HepG2 (cell line): Measurements from ENCODE around the gene NGDN. TPM values are rescaled to one million over a fixed set of nuclear protein-coding genes. Genes with fewer than 3 reads are reported as not detected.
A peak's percentile ranks its signal among the peaks of the same experiment; 100 is the strongest.

Experiments
- FIP1L1 ChIP-seq: fragments of 200-400 bp; formaldehyde crosslinking; IDR thresholded peaks from 2 replicates; pipeline ENCODE4 v1.6.1; 2018; ENCODE audit warnings: low read depth, mild to moderate bottlenecking, low read length, moderate library complexity, borderline replicate concordance; ENCODE audit not compliant: insufficient read depth
- FOXK1 ChIP-seq: sonication (generic); formaldehyde crosslinking; IDR thresholded peaks from 2 replicates; pipeline ENCODE4 v1.4.0; 2020; ENCODE audit warnings: low read depth, missing genetic modification reagents, borderline replicate concordance
- HMGXB4 ChIP-seq, 2 experiments: sonication (generic) in 1 of 2; formaldehyde crosslinking in 1 of 2; IDR thresholded peaks; 2 replicates each; pipeline versions ENCODE4 v1.4.0 to v1.6.1; 2018 to 2020; ENCODE audit warnings: missing genetic modification reagents in 2 of 2, borderline replicate concordance in 1 of 2, low read depth in 1 of 2, mild to moderate bottlenecking in 1 of 2, missing biosample characterization in 1 of 2
- HOMEZ ChIP-seq: IDR thresholded peaks from 2 replicates; pipeline ENCODE4 v1.6.1; 2016; ENCODE audit warnings: low read depth
- JARID2 ChIP-seq: sonication (generic); formaldehyde crosslinking; IDR thresholded peaks from 2 replicates; pipeline ENCODE4 v1.8.1; 2023; ENCODE audit warnings: missing genetic modification reagents, inconsistent platforms; ENCODE audit not compliant: insufficient replicate concordance
- MEIS1 ChIP-seq: sonication (generic); formaldehyde crosslinking; IDR thresholded peaks from 2 replicates; pipeline ENCODE4 v1.9.0; 2021; ENCODE audit warnings: mild to moderate bottlenecking, missing genetic modification reagents, moderate library complexity, borderline replicate concordance
- PCBP1 ChIP-seq: fragments of 200-400 bp; formaldehyde crosslinking; IDR thresholded peaks from 2 replicates; pipeline ENCODE4 v1.6.1; 2017; ENCODE audit warnings: mild to moderate bottlenecking, low read depth, low read length, borderline replicate concordance
- PCBP2 ChIP-seq: fragments of 200-400 bp; formaldehyde crosslinking; optimal IDR thresholded peaks from 2 replicates; pipeline ENCODE3; 2018; ENCODE audit warnings: low read length, low read depth; ENCODE audit not compliant: poor library complexity, severe bottlenecking
- PRMT3 ChIP-seq: sonication (generic); formaldehyde crosslinking; IDR thresholded peaks from 2 replicates; pipeline ENCODE4 v1.8.1; 2022; ENCODE audit warnings: low read depth, mild to moderate bottlenecking, moderate library complexity, missing genetic modification reagents, borderline replicate concordance
- SIN3B ChIP-seq: fragments of 150-350 bp; IDR thresholded peaks from 2 replicates; pipeline ENCODE4 v1.6.1; 2014; ENCODE audit warnings: low read length
- SIX4 ChIP-seq: sonication (generic); formaldehyde crosslinking; IDR thresholded peaks from 2 replicates; pipeline ENCODE4 v1.4.0; 2020; ENCODE audit warnings: missing genetic modification reagents
- SKI ChIP-seq: fragments of 450-650 bp; IDR thresholded peaks from one replicate; pipeline ENCODE4 v1.6.1; 2018; ENCODE audit warnings: mild to moderate bottlenecking; ENCODE audit not compliant: partially characterized antibody
- SP140L ChIP-seq: sonication (generic); formaldehyde crosslinking; IDR thresholded peaks from 2 replicates; pipeline ENCODE4 v1.4.0; 2020; ENCODE audit warnings: missing genetic modification reagents, borderline replicate concordance
- TRIM22 ChIP-seq: fragments of 450-650 bp; IDR thresholded peaks from 2 replicates; pipeline ENCODE4 v1.6.1; 2017
- U2AF2 ChIP-seq: fragments of 200-400 bp; formaldehyde crosslinking; IDR thresholded peaks from 2 replicates; pipeline ENCODE4 v1.6.1; 2017; ENCODE audit warnings: low read depth, mild to moderate bottlenecking, low read length
- ZBTB37 ChIP-seq: sonication (generic); formaldehyde crosslinking; IDR thresholded peaks from 2 replicates; pipeline ENCODE4 v1.4.0; 2020; ENCODE audit warnings: mild to moderate bottlenecking, missing genetic modification reagents
- ZEB1 ChIP-seq: IDR thresholded peaks from 2 replicates; pipeline ENCODE4 v1.6.1; 2012; ENCODE audit warnings: mild to moderate bottlenecking, low read depth, inconsistent platforms; ENCODE audit not compliant: insufficient replicate concordance
- ZKSCAN5 ChIP-seq: sonication (generic); formaldehyde crosslinking; IDR thresholded peaks from 2 replicates; pipeline ENCODE4 v1.5.1; 2020; ENCODE audit warnings: mild to moderate bottlenecking, missing genetic modification reagents
- ZNF24 ChIP-seq: fragments of 450-650 bp; IDR thresholded peaks from 2 replicates; pipeline ENCODE4 v1.6.1; 2017; ENCODE audit warnings: antibody characterized with exemption, mild to moderate bottlenecking
- ZNF343 ChIP-seq: sonication (generic); formaldehyde crosslinking; IDR thresholded peaks from 2 replicates; pipeline ENCODE4 v1.4.0; 2020; ENCODE audit warnings: mild to moderate bottlenecking, missing genetic modification reagents
- polyA plus RNA-seq, 8 experiments: library from polyadenylated mRNA; depleted of rRNA in 3 of 8; stranded (reverse) in 7 of 8; unstranded in 1 of 8; fragments of >200 nt; fragmentation: Illumina TruSeq in 4 of 8; extraction: Trizol in 4 of 8; gene quantifications; 2 replicates each; pipeline versions ENCODE4 v1.2.1 to v1.2.3, GENCODE V29; 2011 to 2016; ENCODE audit warnings: low read depth in 4 of 8, missing spikeins in 1 of 8, mixed read lengths in 1 of 8; ENCODE audit not compliant: insufficient read depth in 1 of 8
- total RNA-seq, 5 experiments: library from RNA; depleted of rRNA; stranded (reverse); fragments of >200 nt; fragmentation: Illumina TruSeq; extraction: Trizol; gene quantifications; 2 replicates each; pipeline ENCODE4 v1.2.3, GENCODE V29; 2016; ENCODE audit warnings: low read depth in 1 of 5
- TF ChIP-seq, protein P1 (sequence below): sonication (generic); formaldehyde crosslinking; IDR thresholded peaks from 2 replicates; pipeline ENCODE4 v1.8.1; 2023; ENCODE audit warnings: missing genetic modification reagents, inconsistent platforms, borderline replicate concordance

The NGDN gene
- total and polyA plus RNA-seq, 2 of the 13 experiments (the other 11 are each of a cell fraction or from before 2014, with no cell fraction given), result 154 to 216 TPM

- TF ChIP-seq, protein P1, sequence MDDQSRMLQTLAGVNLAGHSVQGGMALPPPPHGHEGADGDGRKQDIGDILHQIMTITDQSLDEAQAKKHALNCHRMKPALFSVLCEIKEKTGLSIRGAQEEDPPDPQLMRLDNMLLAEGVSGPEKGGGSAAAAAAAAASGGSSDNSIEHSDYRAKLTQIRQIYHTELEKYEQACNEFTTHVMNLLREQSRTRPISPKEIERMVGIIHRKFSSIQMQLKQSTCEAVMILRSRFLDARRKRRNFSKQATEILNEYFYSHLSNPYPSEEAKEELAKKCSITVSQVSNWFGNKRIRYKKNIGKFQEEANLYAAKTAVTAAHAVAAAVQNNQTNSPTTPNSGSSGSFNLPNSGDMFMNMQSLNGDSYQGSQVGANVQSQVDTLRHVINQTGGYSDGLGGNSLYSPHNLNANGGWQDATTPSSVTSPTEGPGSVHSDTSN, result 0 out of 2 replicates have a peak, but pooled peaks have one; percentile 65
- TF ChIP-seq SP140L (peak; percentile 81), PRMT3 (CRISPR knock-in tag) (no peak; the same call in 1 of the 2 replicates), ZEB1 (no peak), FIP1L1 (peak; percentile 92), TRIM22 (no peak), ZKSCAN5 (CRISPR knock-in tag) (peak; percentile 10; the same call in 1 of the 2 replicates), ZNF24 (peak; percentile 51; the same call in 1 of the 2 replicates), MEIS1 (CRISPR knock-in tag) (peak; percentile 5; the same call in 1 of the 2 replicates), ZBTB37 (CRISPR knock-in tag) (no peak), FOXK1 (CRISPR knock-in tag) (peak; percentile 94), HOMEZ (CRISPR knock-in tag) (peak; percentile 100), PCBP1 (no peak), U2AF2 (no peak), PCBP2 (no peak), SIN3B (peak; percentile 100), HMGXB4 (CRISPR knock-in tag; IDR thresholded peaks at IDR 0.05; ENCODE audit: borderline replicate concordance in 1 of 2, low read depth in 1 of 2) (peak; percentile 91 to 92), ZNF343 (peak; percentile 77; the same call in 1 of the 2 replicates), SKI (peak; percentile 44), JARID2 (peak; percentile 93), SIX4 (CRISPR knock-in tag) (peak; percentile 88)
These were observed at the start of gene NGDN (continued) for GRCh38 chr14:23469127-23469905.
